ENCODE results near the gene CITED4.

DNA sequence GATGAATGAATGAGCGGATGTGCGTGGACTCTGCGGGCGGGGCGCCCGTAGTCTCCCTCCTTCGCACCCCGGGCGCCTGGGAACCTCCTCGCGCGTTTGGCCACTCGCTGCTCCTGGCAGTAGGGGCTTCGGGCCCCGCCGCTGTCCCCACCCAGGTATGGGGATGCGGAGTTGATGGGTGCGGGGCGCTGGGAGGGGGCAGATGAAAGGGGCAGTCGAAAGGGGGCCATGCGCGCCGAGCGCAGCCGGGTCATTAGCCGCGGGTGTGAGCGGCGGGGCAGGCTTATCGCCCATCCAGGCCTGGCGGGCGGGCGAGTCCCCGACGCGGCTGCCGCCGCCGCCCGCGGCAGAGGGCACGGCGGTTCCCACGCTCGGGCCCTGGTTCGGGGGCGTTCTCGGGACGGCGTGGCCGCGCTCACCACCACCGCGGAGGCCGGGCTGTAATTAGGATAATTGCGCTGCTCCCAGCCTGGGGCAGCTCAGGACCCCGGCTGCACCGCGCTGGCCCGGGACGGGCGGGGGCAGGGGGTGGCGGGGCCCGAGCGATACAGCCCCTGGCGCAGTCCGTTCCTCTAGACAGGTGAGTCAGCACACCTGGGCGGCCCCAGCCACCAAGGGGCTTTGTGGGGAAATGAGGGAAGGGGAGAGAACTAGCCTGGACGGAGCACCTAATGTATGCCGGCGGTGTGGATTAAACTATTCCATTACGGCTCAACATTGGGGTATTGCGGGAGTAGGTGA, 22.1 kb upstream of the CITED4 start:
- TF ChIP-seq EZH2 (IDR thresholded peaks at IDR 0.05; ENCODE audit: borderline replicate concordance, low read depth, low read length) (no peak), JUN (IDR thresholded peaks at IDR 0.05; ENCODE audit: borderline replicate concordance, low read depth, low read length) (no peak), JUN (CRISPR knock-in tag; IDR thresholded peaks at IDR 0.05; ENCODE audit: borderline replicate concordance) (no peak), ZNF354B (CRISPR knock-in tag; IDR thresholded peaks at IDR 0.05) (no peak), CHD2 (IDR thresholded peaks at IDR 0.05; ENCODE audit: low read depth, low read length) (no peak), POLR2A (conservative IDR thresholded peaks at IDR 0.05) (no peak), ATF2 (CRISPR knock-in tag; IDR thresholded peaks at IDR 0.05) (no peak), NR3C1 (CRISPR knock-in tag; IDR thresholded peaks at IDR 0.05) (no peak), CTCF (IDR thresholded peaks at IDR 0.05 in 2 of 3, conservative IDR thresholded peaks at IDR 0.05 in 1 of 3; ENCODE audit: insufficient read depth in 2 of 3, low read depth in 1 of 3, low read length in 3 of 3) (no peak), ZEB2 (IDR thresholded peaks at IDR 0.05) (no peak), NR2C2 (CRISPR knock-in tag; IDR thresholded peaks at IDR 0.05) (no peak), NR2C2 (tag; IDR thresholded peaks at IDR 0.05) (no peak), TAF1 (IDR thresholded peaks at IDR 0.05; ENCODE audit: control insufficient read depth, extremely low read depth, insufficient read depth, low read length, severe bottlenecking) (no peak)
- TF ChIP-seq, protein P1, sequence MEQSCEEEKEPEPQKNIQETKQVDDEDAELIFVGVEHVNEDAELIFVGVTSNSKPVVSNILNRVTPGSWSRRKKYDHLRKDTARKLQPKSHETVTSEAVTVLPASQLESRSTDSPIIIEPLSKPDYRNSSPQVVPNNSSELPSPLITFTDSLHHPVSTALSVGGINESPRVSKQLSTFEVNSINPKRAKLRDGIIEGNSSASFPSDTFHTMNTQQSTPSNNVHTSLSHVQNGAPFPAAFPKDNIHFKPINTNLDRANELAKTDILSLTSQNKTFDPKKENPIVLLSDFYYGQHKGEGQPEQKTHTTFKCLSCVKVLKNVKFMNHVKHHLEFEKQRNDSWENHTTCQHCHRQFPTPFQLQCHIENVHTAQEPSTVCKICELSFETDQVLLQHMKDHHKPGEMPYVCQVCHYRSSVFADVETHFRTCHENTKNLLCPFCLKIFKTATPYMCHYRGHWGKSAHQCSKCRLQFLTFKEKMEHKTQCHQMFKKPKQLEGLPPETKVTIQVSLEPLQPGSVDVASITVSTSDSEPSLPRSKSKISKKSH (CRISPR knock-in tag; IDR thresholded peaks at IDR 0.05) = no peak
- TF ChIP-seq, protein P2, sequence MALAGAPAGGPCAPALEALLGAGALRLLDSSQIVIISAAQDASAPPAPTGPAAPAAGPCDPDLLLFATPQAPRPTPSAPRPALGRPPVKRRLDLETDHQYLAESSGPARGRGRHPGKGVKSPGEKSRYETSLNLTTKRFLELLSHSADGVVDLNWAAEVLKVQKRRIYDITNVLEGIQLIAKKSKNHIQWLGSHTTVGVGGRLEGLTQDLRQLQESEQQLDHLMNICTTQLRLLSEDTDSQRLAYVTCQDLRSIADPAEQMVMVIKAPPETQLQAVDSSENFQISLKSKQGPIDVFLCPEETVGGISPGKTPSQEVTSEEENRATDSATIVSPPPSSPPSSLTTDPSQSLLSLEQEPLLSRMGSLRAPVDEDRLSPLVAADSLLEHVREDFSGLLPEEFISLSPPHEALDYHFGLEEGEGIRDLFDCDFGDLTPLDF (CRISPR knock-in tag; IDR thresholded peaks at IDR 0.05) = no peak
- TF ChIP-seq, protein P3, sequence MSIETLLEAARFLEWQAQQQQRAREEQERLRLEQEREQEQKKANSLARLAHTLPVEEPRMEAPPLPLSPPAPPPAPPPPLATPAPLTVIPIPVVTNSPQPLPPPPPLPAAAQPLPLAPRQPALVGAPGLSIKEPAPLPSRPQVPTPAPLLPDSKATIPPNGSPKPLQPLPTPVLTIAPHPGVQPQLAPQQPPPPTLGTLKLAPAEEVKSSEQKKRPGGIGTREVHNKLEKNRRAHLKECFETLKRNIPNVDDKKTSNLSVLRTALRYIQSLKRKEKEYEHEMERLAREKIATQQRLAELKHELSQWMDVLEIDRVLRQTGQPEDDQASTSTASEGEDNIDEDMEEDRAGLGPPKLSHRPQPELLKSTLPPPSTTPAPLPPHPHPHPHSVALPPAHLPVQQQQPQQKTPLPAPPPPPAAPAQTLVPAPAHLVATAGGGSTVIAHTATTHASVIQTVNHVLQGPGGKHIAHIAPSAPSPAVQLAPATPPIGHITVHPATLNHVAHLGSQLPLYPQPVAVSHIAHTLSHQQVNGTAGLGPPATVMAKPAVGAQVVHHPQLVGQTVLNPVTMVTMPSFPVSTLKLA (conservative IDR thresholded peaks at IDR 0.05) = no peak

Data from K562 (cell line).